MCF 10A (cell line): ENCODE data around the gene PARP6. TPM values are rescaled to one million over a fixed set of nuclear protein-coding genes. Genes with fewer than 3 reads are reported as not detected.
A peak's percentile ranks its signal among the peaks of the same experiment; 100 is the strongest.

ENCODE experiments used
- BruUV-seq: library from RNA; stranded (reverse); fragments of 400-500 nt; replicated peaks from 2 replicates; lab custom pipeline; 2021; lab: Mats Ljungman, UMichigan
- CTCF ChIA-PET: fragments of 300-600 bp; sonication (Branson Sonifier 250); formaldehyde crosslinking; extraction: SDS; loops from one replicate; lab custom pipeline; 2021; ENCODE audit warnings: antibody characterized with exemption, inconsistent platforms; lab: Yijun Ruan, JAX
- POLR2A ChIA-PET: fragments of 300-600, 350-650 bp; sonication (Branson Sonifier 250); formaldehyde crosslinking; extraction: SDS; loops from one replicate; lab custom pipeline; 2020; ENCODE audit warnings: antibody characterized with exemption, inconsistent platforms; lab: Yijun Ruan, JAX
- DNase-seq: peaks from one replicate; pipeline ENCODE4 v3.0.0-alpha.2; 2018; ENCODE audit not compliant: unreplicated experiment
- H3K27ac Mint-ChIP-seq: one replicate; pipeline ENCODE4 v1.8.0; 2022; ENCODE audit warnings: mild to moderate bottlenecking, low read depth, mixed read lengths; ENCODE audit not compliant: unreplicated experiment
- H3K27me3 Mint-ChIP-seq: one replicate; pipeline ENCODE4 v1.8.0; 2022; ENCODE audit warnings: mixed read lengths; ENCODE audit not compliant: insufficient read depth, unreplicated experiment
- H3K36me3 Mint-ChIP-seq: one replicate; pipeline ENCODE4 v1.8.0; 2022; ENCODE audit warnings: mild to moderate bottlenecking, moderate library complexity, mixed read lengths; ENCODE audit not compliant: insufficient read depth, unreplicated experiment
- H3K4me1 Mint-ChIP-seq: one replicate; pipeline ENCODE4 v1.8.0; 2022; ENCODE audit warnings: mixed read lengths; ENCODE audit not compliant: insufficient read depth, unreplicated experiment
- H3K4me3 Mint-ChIP-seq: one replicate; pipeline ENCODE4 v1.8.0; 2022; ENCODE audit warnings: mild to moderate bottlenecking, moderate library complexity, mixed read lengths; ENCODE audit not compliant: unreplicated experiment
- H3K9me3 Mint-ChIP-seq: one replicate; pipeline ENCODE4 v1.8.0; 2022; ENCODE audit warnings: mixed read lengths; ENCODE audit not compliant: unreplicated experiment
- intact Hi-C: fragments of 100-400 bp; cut with micrococcal nuclease; formaldehyde crosslinking; loops from 2 replicates; pipeline ENCODE4 v1.14.1; 2022
- total RNA-seq: library from RNA; stranded (reverse); gene quantifications from 2 replicates; pipeline ENCODE4 v1.2.3, GENCODE V29; 2022
- TF ChIP-seq, protein P1 (sequence below): fragments of 200-600 bp; IDR thresholded peaks from one replicate; pipeline ENCODE4 v1.8.0; 2022; ENCODE audit warnings: antibody characterized with exemption, mild to moderate bottlenecking; ENCODE audit not compliant: unreplicated experiment

PARP6 gene
- total RNA-seq, 1 experiment from 2014 or later, result 117 TPM

DNA sequence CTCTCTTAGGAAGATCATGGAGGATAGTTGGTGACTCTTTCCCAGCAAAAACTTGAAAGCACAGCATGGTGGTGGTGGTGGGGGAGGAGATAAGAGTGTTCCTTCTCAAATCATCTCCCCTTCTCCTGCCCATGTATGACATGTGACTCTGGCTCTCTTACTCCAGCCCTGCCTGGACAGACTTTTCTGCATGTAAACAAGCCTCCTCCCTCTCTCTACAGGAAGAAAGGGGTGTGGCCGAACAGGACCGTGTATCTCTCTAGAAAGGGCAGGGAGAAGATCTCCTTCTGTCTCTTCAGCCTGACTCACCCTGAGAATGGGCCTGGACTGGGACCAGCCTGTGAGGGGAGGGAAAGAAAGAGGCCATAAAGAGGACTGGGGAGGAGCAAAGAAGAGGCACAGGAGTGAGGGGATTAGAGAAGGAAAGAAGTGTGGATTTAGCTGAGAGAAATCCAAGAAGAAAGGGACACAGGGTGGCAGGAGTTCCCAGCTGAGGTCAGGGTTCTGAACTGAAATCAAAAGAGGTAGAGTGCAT is 46.1 kb upstream of the PARP6 start:
- intact Hi-C loops, result no loop called here
- peaks cover 23% of the 10 kb centered on the region for H3K27me3 Mint-ChIP-seq
- peaks cover 16% of the 10 kb centered on the region for H3K4me1 Mint-ChIP-seq
- POLR2A ChIA-PET, result interaction anchor here (0.6 to 0.8 kb wide), 2 partner anchors 13 to 62 kb away, joined by 4 read pairs; no protein-coding TSS in a partner anchor
- no peaks in the 10 kb centered on the region for H3K36me3 Mint-ChIP-seq
- no peak overlapping the region for H3K27ac Mint-ChIP-seq
- BruUV-seq, result no TSS peak
- no peak for DNase-seq
- no peak overlapping the region for H3K4me3 Mint-ChIP-seq
- TF ChIP-seq, protein P1, sequence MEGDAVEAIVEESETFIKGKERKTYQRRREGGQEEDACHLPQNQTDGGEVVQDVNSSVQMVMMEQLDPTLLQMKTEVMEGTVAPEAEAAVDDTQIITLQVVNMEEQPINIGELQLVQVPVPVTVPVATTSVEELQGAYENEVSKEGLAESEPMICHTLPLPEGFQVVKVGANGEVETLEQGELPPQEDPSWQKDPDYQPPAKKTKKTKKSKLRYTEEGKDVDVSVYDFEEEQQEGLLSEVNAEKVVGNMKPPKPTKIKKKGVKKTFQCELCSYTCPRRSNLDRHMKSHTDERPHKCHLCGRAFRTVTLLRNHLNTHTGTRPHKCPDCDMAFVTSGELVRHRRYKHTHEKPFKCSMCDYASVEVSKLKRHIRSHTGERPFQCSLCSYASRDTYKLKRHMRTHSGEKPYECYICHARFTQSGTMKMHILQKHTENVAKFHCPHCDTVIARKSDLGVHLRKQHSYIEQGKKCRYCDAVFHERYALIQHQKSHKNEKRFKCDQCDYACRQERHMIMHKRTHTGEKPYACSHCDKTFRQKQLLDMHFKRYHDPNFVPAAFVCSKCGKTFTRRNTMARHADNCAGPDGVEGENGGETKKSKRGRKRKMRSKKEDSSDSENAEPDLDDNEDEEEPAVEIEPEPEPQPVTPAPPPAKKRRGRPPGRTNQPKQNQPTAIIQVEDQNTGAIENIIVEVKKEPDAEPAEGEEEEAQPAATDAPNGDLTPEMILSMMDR, result no peak
- CTCF ChIA-PET, result no interaction called here
- no peaks in the 10 kb centered on the region for H3K9me3 Mint-ChIP-seq

DNA sequence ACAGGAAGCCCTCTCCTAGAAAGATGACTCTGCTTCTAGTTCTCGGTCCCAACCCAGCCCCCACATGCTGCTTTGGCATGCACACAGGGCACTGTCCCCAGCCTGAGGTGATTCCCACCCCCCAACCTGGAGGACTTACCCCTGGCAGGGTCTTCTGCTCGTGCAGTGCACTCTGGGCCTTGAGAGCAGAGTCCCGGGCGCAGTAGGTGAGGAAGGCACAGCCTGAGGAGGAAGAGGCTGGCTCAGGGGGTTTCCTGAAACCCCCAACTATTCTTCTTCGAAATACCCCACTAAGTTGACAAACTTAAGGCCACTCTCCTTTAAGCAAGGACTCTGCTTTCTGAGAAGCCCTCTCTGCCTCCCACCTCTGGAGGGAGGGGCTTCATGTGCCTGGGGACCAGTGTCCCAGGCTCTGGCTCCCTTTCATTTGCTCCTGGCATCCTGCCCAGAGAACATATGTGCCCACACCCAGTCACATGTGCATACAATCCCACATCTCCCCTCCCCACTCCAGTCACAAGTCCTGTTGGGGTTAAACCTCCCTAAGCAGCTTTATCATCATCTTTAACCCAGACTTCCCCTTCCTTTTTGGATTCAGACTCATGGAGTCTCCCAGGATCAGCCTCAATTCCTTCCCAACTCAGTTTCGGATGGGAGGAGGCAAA is 43.5 kb upstream of the PARP6 start:
- DNase-seq, result peak; percentile 17
- no peaks in the 10 kb centered on the region for H3K36me3 Mint-ChIP-seq
- no peak overlapping the region for H3K4me3 Mint-ChIP-seq
- no peaks in the 10 kb centered on the region for H3K9me3 Mint-ChIP-seq
- H3K4me1 Mint-ChIP-seq, result peaks cover 16% of the 10 kb centered on the region
- TF ChIP-seq, protein P1, result no peak
- BruUV-seq, result no TSS peak
- ChIA-PET POLR2A (interaction anchor here (0.7 kb wide), 1 partner anchor 21 kb away, joined by 3 read pairs; no protein-coding TSS in a partner anchor), CTCF (no interaction called here)
- no peak overlapping the region for H3K27ac Mint-ChIP-seq
- peaks cover 23% of the 10 kb centered on the region for H3K27me3 Mint-ChIP-seq
- intact Hi-C loops, result no loop called here

DNA sequence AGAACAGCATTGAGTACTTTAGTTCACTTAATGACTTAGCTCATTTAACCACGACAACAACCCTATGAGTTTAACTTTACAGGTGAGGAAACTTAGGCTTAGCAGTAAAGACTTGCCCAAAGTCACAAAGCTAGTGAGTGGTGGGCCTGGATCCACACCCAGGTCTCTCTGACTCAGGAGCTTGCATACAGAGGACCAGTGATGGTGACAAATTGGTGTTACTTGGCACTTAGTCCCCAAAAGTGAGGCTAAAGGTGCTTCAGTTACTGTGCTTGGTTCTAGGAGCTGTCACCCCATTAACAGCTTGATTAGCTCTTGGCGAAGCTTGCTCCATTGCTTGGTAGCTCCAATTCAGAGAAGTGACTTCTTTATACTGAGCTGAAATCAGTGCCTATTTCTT is 41.5 kb upstream of the PARP6 start:
- BruUV-seq, result no TSS peak
- DNase-seq, result no peak
- intact Hi-C loops, result loop anchor here (2.0 kb wide), 1 partner anchor 271 kb away; no protein-coding TSS in a partner anchor
- Mint-ChIP-seq H3K4me1 (peaks cover 11% of the 10 kb centered on the region), H3K27me3 (peaks cover 28% of the 10 kb centered on the region), H3K27ac (no peak overlapping the region), H3K4me3 (no peak overlapping the region), H3K9me3 (no peaks in the 10 kb centered on the region), H3K36me3 (no peaks in the 10 kb centered on the region)
- ChIA-PET POLR2A (interaction anchor here (0.7 kb wide), 1 partner anchor 160 kb away, joined by 3 read pairs; no protein-coding TSS in a partner anchor), CTCF (interaction anchor here (0.7 to 3.6 kb wide), 9 partner anchors 8 to 406 kb away, joined by 3 to 19 read pairs (median 5); no protein-coding TSS in a partner anchor)
- TF ChIP-seq, protein P1, result no peak

DNA sequence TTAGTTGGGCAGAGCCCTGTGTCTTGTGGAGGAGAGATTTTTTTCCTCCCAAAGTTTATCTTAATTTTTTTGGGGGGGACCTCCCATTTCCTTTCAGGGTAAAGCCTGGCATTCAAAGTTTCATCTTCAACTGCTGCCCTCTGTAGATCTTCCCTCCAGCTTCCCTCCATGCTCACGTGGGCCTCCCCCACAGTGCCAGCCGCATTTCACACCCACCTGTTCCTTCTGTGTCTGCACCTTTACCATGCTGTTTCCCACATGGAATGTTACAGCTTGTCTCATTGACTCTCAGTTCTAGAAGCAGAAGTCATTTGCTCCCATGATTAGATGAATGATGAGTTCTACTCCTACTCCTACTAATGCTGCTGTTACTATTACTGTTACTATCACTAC is 41.1 kb upstream of the PARP6 start:
- H3K27ac Mint-ChIP-seq, result no peak overlapping the region
- H3K4me1 Mint-ChIP-seq, result peaks cover 7% of the 10 kb centered on the region
- H3K9me3 Mint-ChIP-seq, result no peaks in the 10 kb centered on the region
- intact Hi-C loops, result loop anchor here (2.0 kb wide), 1 partner anchor 271 kb away; no protein-coding TSS in a partner anchor
- peaks cover 27% of the 10 kb centered on the region for H3K27me3 Mint-ChIP-seq
- TF ChIP-seq, protein P1, result no peak
- CTCF ChIA-PET, result interaction anchor here (0.7 to 3.6 kb wide), 12 partner anchors 8 to 407 kb away, joined by 3 to 19 read pairs (median 6); no protein-coding TSS in a partner anchor
- H3K36me3 Mint-ChIP-seq, result no peaks in the 10 kb centered on the region
- no peak overlapping the region for H3K4me3 Mint-ChIP-seq
- no peak for DNase-seq
- BruUV-seq, result no TSS peak
- POLR2A ChIA-PET, result interaction anchor here (0.7 to 1.5 kb wide), 4 partner anchors 10 to 372 kb away, joined by 3 to 4 read pairs (median 4); partner anchors contain the start of genes BBS4 and HIGD2B
